Measurements from ENCODE around the gene ACOT2.
"Not testable (repeated sequence)": the region's sequence is repeated elsewhere in the genome, so short reads cannot be mapped to it uniquely, and the experiment has no call there.

ACOT2 gene

DNA sequence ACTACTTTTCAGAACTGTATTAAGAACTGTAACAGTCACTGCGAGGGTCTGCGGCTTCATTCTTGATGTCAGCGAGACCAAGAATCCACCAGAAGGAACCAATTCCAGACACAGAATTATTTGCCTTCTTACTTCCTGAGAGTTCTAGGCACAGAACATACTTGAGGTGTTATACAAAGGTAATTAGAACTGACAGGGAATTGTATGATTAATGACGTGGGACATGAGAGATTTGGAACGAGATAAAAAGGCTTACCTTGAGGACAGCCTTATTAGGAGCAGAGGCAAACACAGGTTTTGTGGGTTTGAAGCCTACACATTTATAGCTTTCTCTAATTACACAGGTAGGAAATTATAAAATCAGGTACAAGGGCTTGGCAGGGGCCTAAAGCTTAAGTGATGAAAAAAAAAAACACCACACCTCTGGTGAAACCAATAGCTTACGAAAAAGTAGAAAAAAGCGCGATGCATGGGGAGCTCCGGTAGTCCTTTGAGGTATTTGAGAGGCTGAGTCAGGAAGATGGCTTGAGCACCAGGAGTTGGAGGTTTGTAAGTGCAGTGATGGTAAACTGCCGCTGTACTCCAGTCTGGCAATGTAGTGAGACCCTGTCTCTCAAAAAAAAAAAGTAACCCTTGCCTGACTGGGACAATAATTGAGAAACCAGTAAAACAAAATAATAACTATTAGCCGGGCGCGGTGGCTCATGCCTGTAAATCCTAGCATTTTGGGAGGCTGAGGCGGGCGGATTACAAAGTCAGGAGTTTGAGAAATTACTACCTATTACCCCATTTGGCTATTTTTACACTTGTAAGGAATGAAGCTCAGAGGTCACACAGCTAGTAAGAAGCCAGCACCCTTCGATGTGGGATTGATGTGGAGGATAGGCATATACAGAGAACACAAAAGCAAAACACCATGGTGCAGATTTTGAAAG, 795 bp upstream of the ACOT2 start:
- DNase-seq = peak; percentile 42

DNA sequence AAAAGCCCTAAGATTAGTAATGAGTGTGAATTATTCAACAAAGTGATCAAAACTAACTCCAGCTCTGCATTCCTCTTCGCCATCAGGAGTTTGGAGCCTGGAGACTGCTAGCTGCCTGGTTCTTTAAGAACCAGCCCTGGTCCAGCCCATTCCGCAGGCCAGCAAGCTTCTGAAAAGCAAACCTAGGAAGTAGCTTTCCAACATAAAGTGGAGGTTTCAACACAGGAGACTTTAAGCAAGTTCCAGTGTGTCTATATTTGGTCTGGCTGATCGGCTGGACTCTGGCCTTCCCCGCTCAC, 178 bp upstream of the ACOT2 start:
- not testable (repeated sequence) for DNase-seq

DNA sequence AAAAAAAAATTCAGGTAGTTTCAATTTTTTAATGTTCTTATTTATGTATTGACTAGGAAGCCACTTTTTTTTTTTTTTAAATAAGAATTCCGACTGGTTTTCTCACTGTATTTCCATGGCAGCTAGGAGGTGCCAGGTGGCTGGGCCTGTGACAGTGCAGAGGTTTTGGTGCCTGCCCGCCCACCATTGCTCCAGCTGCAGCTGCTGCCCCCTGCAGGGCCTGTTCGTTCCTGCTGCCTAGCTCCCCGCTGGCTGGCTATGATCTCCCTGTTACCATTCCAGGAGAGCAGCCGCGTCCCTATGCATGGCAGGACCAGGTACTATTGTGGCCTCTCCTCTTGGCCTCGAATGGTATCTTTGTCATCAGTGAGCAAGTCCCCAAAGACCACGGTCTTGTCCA, 1.9 kb downstream of the ACOT2 start:
- peak; percentile 32 for DNase-seq

DNA sequence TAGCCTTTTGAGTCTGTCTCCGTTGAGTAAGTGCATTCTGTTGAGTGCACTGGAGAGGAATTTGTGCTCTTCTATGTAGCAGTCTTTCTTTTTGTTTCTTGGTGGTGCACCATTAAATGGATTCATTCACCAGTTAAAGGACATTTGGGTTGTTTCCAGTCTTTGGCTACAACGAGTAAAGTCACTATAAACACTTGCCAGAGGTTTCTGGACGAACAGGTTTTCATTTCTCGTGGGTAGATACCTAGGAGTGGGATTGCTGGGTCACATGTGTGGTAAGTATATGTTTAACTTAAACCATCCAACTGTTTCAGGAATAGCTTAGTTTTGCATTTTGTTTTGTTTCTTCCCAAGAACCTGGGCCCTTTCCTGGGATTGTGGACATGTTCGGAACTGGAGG, 4.0 kb downstream of the ACOT2 start:
- DNase-seq = not testable (repeated sequence)

DNA sequence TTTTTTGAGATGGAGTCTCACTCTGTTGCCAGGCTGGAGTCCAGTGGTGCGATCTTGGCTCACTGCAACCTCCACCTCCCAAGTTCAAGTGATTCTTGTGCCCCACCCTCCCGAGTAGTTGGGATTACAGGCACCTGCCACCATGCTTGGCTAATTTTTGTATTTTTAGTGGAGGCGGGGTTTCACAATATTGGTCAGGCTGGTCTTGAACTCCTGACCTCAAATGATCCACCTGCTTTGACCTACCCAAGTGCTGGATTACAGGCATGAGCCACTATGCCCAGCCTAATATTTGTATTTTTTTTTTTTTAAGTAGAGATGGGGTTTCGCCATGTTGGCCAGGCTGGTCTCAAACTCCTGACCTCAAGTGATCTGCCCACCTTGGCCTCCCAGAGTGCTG, 4.7 kb downstream of the ACOT2 start:
- DNase-seq = not testable (repeated sequence)

DNA sequence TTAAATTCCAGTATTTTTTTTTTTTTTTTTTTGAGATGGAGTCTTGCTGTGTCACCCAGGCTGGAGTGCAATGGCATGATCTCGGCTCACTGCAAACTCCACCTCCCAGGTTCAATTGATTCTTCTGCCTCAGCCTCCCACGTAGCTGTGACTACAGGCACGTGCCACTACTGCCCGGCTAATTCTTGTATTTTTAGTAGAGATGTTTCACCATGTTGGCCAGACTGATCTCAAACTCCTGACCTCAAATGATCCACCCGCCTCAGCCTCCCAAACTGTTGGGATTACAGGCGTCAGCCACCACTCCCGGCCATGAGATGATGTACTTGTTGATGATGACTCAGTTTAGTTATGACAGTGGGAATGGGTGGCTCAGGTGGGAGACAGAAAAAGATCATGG, 5.2 kb downstream of the ACOT2 start:
- not testable (repeated sequence) for DNase-seq

DNA sequence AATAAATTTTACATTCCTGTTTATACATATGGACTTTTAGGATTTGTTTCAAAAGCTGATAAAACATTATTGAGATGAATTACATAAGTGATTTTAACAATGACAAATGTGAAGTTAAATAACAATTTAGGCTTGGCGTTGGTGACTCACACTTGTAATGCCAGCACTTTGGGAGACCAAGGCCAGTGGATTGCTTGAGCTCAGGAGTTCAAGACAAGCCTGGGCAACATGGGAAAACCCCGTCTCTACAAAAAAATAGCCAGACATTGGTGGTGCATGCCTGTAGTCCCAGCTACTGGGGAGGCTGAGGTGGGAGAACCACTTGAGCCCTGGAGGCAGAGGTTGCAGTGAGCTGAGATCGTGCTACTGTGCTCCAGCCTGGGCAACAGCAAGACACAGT, 7.4 kb downstream of the ACOT2 start:
- no peak for DNase-seq

DNA sequence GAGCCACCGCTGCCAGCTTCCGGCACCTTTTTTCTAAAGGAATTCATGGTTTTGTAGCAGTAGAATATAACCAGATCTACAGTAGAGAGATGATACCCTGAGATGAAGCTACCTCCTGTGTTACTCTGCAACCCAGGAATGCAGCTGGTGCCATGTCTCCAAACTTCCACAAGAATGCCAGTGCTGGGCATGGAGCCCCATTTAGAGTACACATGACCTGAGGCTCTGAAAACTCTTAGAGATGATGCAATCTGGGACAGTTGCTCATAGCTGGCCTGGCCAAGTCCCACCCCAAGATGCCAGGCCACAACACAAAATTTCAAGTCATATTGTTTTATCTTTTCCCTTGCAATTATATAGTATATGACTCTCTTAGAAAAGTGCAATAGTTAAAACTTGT, 8.2 kb downstream of the ACOT2 start:
- not testable (repeated sequence) for DNase-seq

DNA sequence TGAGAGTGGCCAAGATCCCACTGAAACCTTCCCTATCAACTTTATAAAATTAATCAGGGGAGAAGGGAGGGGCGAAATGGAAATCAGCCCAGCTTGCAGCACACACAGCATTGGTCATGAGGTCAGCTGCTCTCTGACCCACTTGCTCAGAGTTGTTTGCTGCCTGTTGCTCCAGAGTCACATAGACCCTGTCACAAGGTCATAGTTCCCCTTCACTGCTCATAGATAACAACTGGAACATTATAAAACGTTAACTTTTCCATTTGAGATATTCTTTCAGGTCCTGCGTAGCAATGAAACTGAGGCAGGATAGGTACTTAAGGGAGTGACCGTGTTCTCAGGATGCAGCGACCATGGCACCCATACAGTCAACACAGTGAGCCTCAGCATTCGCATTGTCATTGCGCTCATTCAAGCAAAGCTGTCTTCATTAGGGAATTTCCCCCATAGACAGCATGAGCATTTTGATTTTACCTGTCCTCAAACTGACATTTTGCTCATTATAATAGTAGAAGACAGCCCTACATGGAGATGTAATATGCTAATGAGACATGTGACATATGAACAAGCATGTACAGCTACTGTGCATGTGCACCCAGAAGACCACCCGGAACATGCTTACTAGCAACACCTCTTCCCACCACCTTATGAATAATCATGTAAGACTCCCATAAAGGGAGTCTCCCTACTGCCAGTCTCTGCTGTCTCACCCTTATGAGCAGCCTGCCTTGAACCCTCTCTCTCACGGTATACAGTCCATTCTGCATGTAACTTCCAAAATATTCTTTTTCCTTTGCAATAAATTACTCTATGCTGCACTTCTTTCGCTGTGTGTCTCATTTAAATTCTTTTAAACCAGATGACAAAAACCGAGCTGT, 13.3 kb downstream of the ACOT2 start:
- DNase-seq = not testable (repeated sequence)

DNA sequence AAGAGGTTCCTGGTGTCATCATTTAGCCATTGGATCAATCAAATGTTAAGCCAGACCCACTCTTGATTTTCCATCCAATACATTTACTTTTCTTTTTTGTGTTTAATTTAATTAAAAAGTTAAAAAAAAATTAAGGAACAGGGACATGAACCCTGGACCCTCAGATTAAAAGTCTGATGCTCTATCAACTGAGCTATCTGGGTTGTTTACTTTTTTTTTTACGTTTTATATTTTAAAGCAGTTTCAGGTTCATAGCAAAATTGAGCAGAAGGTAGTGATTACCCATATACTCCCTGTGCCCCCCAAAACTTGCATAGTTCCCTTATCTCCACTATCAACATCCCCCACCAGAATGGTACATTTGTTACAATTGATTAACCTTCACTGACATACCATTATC, 19.7 kb downstream of the ACOT2 start:
- DNase-seq = no peak

DNA sequence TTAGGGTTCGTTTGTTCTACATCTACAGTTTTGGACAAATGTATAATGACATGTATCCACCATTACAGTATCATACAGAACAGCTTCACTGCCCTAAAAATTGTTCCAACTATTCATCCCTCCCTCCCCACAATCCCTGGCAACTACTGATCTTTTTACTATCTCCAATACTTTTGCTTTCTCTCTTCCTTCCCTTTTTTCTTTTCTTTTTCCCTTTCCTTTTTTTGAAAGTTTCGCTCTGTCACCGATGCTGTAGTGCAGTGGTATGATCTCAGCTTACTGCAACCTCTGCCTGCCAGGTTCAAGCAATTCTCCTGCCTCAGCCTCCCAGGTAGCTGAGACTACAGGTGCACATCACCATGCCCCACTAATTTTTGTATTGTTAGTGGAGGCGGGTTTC, 20.1 kb downstream of the ACOT2 start:
- DNase-seq = no peak

DNA sequence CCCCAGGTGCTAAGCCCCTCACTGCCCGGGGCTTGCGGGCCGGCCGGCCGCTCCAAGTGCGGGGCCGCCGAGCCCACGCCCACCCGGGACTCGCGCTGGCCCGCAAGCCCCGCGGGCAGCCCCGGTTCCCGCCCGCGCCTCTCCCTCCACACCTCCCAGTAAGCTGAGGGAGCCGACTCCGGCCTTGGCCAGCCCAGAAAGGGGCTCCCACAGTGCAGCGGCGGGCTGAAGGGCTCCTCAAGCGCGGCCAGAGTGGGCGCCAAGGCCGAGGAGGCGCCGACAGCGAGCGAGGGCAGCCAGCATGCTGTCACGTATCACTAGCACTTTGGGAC, 21.6 kb downstream of the ACOT2 start:
- not testable (repeated sequence) for DNase-seq

DNA sequence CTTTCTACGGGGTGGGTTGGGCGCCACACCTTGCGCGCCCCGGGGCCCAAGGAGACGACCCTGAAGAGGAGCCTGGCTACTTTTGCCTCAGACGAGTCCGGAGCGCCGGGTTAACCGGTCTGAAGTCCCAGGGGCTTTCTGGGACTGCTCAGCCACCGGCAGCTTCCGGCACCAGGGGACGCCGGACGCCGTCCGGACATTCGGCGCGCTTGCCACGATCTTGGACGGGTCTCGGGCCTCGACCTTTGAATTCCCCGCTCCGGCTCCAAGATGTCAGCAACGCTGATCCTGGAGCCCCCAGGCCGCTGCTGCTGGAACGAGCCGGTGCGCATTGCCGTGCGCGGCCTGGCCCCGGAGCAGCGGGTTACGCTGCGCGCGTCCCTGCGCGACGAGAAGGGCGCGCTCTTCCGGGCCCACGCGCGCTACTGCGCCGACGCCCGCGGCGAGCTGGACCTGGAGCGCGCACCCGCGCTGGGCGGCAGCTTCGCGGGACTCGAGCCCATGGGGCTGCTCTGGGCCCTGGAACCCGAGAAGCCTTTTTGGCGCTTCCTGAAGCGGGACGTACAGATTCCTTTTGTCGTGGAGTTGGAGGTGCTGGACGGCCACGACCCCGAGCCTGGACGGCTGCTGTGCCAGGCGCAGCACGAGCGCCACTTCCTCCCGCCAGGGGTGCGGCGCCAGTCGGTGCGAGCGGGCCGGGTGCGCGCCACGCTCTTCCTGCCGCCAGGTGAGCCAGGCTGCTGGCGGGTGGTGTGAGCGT, 22.9 kb downstream of the ACOT2 start, which contains the start of gene ACOT4:
ACOT4 (plus strand) TSS at position 184 of the 760 bp plus-strand sequence; CDS start at position 271, 87 bp downstream.
- DNase-seq = peak; percentile 30

DNA sequence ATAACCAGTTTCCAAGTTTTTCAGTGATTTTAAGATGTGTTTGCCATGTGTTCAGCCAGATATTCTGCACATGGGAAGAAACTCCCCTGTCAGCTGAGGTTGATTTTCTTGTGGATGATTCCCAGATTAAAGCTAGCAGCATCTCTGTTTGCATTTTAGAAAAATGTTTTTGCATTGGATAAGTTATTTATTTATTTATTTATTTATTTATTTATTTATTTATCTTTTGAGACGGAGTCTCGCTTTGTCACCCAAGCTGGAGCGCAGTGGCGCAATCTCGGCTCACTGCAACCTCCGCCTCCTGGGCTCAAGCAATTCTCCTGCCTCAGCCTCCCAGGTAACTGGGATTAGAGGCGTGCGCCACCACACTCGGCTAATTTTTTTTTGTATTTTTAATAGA, 25.5 kb downstream of the ACOT2 start:
- DNase-seq = no peak

DNA sequence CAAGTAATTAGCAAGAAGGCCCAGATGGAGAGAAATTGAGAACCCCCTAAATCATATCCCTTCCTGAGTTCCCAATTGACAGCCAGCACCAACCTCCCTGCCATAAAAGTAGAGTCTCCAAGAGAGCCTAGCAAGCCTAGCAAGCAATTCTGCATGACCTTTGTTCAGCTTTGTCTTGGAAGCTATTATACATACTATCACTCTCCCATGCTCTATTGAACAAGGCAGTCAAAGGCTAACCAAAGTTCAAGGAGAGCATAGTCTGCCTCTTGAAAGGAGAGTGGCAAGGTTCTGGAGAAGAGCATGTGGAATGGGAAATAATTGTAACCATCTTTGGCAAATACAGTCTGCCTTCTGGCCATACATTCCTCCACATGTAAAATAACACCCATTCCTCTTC, 30.5 kb downstream of the ACOT2 start:
- no peak for DNase-seq

DNA sequence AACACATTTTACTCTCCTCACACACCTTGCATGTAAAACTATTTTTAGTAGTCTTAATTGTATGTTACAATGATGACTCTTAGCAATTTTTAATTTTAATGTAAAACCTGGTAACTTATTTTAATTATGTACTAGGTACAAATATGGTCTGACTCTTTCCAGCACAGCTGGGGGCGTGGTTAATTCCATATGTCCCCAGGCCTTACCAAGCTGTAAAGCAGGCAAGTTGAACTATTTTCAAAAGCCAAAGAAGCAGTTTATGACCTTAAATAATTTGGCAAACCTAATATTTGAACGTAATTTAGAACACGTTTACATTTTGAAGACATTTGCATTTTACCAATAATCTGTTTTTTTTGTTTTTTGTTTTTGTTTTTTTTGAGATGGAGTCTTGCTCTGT, 34.0 kb downstream of the ACOT2 start:
- DNase-seq = no peak

DNA sequence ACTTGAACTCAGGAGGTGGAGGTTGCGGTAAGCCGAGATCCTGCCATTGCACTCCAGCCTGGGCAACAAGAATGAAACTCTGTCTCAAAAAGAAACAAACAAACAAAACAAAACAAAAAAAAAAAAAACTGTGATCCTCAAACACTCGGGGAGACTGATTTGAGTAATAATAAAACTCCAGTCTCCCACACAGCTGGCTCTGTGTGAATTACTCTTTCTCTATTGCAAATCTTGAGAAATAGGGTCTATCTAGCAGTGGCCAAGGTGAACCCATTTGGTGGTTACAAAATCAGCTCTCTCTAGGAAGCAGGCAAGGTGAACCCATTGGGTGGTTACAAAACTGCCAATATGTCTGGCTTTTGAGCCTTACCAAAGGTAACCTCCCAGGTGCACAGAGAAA, 37.3 kb downstream of the ACOT2 start:
- no peak for DNase-seq

DNA sequence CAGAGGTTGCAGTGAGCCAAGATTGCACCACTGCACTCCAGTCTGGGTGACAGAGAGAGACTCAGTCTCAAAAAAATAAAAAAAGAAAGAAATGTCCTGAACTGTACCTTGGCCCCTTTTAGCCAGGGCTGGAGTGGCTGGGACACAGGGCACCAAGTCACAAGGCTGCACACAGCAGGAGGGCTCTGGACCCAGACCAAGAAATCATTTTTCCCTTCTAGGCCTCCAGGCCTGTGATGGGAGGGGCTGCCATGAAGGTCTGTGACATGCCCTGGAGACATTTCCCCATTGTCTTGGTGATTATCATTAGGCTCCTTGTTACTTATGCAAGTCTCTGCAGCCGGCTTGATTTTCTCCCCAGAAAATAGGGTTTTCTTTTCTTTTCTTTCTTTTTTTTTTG, 38.2 kb downstream of the ACOT2 start:
- DNase-seq = no peak

DNA sequence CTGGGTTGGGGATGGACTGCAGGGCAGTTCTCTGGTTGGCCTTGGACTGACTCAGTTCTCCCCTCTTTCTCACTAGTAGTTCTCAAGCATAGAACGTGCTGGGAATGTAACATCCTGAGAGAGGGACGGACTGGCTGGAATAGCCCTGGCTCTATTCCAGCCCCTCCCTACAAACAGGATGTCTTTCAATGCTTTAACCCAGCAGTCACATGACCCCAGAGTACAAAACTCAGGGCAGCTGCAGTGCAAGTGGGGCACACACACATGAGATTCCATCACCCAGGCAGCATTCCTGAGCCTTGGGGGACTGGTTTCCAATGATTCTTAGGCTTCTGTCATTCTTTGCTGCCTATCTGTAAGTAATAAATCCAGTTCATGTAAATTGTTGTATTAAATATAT, 41.7 kb downstream of the ACOT2 start:
- peak; percentile 45 for DNase-seq

DNA sequence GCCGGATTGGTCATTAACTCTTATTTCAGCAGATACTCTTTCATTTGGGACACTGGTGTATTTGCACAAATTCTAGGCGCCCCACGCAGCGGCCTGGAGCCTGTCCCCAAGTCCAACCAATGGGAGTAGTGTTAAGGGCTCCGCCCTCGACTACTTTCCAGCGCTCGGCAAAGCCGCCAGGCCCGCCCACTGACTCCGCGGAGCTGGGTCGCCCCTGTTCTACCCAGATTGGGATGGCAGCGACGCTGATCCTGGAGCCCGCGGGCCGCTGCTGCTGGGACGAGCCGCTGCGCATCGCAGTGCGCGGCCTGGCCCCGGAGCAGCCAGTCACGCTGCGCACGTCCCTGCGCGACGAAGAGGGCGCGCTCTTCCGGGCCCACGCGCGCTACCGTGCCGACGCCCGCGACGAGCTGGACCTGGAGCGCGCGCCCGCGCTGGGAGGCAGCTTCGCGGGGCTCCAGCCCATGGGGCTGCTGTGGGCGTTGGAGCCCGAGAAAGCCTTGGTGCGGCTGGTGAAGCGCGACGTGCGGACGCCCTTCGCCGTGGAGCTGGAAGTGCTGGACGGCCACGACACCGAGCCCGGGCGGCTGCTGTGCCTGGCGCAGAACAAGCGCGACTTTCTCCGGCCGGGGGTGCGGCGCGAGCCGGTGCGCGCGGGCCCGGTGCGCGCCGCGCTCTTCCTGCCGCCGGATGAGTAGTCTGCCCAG, 43.5 kb downstream of the ACOT2 start, which contains the start of gene ACOT6:
ACOT6 (plus strand) TSS at position 179 of the 707 bp plus-strand sequence; CDS start at position 234, 55 bp downstream.
- peak; percentile 79 for DNase-seq

DNA sequence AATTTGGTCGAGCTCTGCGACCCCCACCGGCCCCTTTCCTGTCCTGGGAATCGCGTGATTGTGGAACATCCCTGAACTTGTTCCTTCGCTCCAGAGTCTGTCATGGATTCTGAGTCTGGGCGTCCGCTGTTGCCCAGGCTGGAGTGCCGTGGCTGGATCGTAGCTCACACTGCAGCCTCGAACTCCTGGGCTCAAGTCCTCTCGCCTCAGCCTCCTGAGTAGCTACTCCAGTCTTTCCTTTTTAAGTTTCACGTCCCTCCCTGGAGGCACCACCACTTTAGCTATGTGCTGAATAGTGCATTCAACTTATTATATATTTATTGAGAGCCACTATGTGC, 44.0 kb downstream of the ACOT2 start:
- DNase-seq = no peak

DNA sequence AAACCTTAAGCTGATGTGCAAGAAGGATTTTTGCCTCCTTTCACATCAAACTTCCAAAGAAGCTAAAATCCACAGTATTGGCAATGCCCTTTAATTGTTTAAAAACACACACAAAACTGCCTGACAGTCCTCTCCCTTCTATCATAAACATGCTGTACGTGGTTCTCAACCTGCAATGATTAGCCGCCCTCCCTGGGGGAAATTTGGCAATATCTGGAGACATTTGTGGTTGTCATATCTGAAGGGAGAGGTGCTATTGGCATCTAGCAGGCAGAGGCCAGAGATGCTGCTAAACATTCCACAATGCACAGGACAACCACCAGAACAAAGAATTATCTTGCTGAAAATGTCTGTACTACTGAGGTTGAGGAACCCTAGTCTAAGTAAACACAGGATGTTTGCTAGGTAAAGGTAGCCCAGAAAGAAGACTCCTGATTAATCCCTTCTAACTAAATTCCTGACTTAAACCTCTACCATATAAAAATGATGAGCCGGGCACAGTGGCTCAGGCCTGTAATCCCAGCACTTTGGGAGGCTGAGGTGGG, 44.5 kb downstream of the ACOT2 start:
- no peak for DNase-seq

All from fibroblast of skin of scalp (primary cell).